NCI-H510A (cell line): Measurements from ENCODE around the gene LYPLA2.
A peak's percentile ranks its signal among the peaks of the same experiment; 100 is the strongest.

ENCODE experiments used
- DNase-seq: peaks from one replicate; lab custom pipeline; 2025; lab: John Stamatoyannopoulos, UW

Gene LYPLA2

DNA sequence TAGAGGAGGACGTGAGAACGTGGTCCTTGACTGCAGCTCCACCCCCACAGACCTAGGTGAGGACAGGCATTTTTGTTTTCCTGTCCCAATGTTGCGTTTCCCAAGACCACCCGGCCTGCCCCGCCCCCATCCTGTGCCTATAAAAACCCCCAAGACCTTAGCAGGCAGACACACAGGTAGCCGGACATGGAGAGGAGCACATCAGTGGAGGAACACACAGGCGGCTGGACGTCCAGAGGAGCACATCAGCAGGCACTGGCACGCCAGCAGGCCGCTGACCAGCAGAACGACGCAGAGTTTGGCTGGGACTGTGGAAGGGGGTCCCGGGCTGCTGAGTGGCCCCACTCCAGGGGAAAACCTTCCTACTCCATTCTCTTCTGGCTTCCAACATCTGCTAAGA is 47.0 kb downstream of the LYPLA2 start:
- no peak for DNase-seq

DNA sequence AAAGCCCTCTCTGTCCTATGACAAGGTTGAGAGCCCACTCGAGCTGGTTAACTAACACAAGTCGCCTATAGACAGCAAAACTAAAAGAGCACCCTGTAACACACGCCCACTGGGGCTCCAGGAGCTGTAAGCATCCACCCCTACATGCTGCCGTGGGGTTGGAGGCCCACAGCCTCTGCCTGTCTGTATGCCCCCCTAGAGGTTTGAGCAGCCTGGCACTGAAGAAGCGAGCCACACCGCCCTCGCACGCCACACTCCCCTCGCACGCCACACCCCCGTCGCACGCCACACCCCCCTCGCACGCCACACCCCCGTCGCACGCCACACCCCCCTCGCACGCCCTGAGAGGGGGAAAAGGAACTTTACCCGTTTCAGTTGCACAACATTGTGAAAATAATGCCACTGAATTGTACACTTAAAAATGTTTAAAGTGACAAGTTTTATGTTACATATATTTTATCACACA is 47.5 kb downstream of the LYPLA2 start:
- DNase-seq: peak; percentile 34

DNA sequence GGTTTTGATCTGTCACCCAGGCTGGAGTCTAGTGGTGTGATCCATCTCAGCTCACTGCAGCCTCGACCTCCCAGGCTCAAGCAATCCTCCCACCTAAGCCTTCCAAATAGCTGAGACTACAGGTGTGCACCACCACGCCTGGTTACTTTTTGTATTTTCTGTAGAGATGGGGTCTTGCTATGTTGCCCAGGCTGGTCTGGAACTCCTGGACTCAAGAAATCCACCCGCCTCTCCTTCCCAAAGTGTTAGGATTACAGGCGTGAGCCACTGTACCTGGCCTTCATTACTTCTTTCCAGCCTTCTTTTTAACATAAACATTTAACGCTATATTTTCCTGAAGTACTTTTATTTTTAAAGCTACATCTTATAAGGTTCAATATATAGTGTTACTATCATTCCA is 52.7 kb downstream of the LYPLA2 start:
- DNase-seq: no peak
